GM21423 (cell line): ENCODE data around the gene SCARF2.
"Not testable (repeated sequence)": the region's sequence is repeated elsewhere in the genome, so short reads cannot be mapped to it uniquely, and the experiment has no call there.

Experiments
- ATAC-seq: cut with Tn5 transposase; IDR thresholded peaks from one replicate; pipeline ENCODE4 v1.9.1; 2021; ENCODE audit warnings: mild to moderate bottlenecking, moderate library complexity; ENCODE audit not compliant: unreplicated experiment

The SCARF2 gene

DNA sequence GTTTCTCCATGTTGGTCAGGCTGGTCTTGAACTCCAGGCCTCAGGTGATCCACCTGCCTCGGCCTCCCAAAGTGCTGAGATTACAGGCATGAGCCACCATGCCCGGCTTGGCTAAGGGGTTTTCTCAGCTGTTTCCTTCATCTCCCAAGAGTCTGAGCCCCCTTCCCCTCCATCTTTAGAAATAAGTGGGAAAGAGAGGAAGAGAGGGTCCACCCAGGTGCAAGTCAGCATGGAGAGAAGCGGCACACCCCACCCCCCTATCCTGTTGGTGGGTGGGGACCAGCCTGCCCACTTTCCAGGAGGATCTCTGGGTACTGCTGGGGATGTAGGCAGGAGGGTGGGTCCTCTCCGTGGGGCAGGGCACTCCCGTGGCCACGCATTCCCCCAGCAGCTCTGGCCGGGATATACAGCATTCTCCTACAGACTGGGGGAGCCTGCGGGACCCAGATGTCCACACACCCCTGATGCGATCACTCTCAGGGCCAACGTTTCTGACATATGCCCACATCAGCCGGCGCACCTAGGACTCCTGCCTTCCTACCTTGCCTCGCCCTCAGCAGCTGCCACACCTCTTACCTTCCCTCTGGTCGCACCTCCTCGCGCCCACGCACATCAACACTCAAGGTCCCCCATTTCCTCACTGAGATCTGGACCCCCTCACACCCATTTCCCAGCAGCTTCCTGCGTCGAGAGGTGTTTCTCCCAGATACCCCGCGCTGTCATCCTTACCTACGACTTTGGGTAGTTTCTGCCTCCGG is 8.9 kb downstream of the SCARF2 start:
- no peak for ATAC-seq

DNA sequence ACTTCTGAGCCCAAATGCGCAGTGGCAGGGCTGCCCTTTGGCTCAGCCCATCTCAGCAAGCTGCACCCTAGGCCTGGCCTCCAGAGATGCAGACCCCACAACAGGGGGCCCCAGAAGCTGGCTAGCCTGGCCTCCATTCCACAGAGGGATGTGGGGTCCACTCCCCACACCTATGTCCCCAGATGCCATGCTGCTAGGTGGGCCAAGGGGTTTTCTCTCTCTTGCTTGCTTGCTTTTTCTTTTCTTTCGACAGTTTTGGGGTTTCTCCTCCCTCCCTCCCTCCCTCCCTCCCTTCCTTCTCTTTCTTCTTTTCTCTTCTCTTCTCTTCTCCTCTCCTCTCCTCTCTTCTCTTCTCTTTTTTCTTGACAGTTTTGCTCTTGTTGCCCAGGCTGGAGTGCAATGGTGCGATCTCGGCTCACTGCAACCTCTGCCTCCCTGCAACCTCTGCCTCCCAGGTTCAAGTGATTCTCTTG is 9.6 kb downstream of the SCARF2 start:
- no peak for ATAC-seq

DNA sequence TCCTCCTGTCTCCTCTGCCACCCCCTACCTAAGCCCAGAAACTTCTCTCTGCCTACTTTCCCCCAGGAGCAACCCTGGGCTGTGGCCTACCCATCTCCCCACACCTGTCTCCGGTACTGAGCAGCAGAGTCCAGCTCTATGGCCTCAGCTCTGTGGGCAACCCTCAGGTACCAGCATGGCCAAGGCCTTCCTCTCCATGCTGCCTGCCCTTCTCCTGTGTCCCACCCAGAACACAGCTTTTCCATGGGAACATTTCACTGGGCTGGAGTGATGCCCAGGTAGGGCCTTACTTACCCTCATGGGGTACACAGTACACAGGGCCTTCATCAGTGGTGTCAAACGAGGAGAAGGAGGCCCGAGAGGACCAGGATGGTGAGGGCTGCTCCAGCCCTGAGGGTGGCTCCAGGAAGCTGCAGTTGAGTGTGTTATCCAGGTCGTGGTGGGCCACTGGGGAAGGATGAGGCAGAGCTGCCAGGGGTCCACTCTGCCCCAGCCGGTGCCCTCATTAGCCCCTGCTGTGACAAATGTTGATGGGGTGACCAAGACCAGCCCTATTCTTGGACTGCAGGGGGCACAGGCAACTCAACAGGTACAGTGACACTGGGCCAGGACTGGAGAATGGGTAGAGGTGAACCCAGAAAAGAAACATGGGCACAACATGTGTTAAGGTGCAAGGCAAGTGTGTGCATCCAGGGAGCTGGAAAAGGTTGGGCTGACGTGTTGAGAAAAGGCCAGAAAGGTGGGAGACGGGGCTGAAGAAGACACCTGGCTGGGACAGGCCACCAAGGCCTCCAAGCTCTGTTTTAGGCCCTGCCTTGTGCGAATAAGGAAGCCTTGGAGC is 10.3 kb downstream of the SCARF2 start:
- no peak for ATAC-seq

DNA sequence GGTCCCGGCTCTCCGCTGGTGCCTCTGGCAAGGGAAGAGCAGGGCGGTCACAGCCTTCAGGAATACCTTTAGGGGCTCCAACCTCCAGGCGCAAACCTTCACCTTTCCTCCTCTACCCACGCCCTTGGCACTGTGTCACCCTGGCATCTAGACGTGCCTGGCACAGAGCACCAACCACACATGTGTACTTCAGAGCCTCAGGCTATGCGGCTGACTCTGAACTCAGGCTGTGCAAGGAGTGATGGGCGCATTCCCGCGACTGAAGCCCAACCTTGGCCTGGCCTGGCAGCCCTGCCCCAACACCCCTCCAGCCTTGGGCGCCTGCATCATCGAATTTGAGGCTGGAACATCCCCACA is 11.4 kb downstream of the SCARF2 start:
- no peak for ATAC-seq

- no peak for ATAC-seq
These were observed 11.9 kb downstream of the SCARF2 start for GRCh38 chr22:20425566-20426258.

- ATAC-seq: no peak
These were observed 12.6 kb downstream of the SCARF2 start for GRCh38 chr22:20424932-20425565.

DNA sequence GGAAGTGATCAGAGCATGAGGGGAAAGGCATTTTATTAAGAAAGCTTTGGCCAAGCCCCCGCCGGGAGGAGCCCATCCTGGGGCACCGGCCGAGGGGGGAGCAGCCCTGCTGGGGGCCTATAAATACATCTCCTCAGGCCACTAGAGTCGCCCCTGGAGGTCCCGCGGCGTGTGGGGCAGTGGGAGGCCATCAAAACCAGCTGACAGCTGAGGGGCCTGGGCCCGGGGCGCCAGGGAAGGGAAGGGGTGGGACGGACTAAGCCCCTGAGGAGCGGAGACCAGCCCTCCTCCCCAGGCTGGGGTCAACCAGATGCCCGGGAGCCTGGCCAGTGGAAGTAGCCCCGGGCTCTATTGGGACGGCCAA is 13.1 kb downstream of the SCARF2 start:
- ATAC-seq: no peak

DNA sequence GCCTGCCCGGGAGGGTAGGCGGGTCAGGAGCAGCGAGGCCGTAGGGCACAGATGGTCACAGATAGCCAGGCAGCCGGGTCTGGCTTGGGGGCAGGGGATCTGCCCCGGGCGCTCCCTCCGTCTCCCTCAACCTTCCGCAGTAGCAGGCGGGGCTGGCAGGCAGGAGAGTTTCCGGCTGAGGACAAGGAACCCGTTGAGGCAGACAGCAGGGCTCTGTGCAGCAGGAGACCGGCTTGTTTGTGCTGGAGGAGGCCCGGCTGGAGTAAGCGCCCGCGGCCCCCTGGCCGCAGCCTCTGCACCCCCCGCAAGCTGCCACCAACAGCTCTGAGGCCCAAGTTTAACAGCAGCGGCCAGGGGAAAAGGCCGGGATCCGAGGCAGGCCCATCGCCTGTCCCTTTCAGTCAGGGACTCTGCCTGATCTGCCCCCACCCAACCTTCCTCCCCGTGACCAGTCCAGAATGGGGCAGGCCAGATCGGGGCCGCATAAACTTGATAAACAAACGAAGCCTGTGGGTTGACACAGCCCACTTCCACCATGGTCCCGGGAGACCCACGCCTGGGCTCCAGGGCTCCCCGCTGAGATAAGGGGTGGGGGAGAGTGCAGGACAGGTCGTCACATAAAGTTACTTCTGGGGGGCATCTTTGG is 13.6 kb downstream of the SCARF2 start:
- ATAC-seq: no peak

- ATAC-seq: no peak
These were observed 14.4 kb downstream of the SCARF2 start for GRCh38 chr22:20423008-20423905.

- no peak for ATAC-seq
These were observed 15.2 kb downstream of the SCARF2 start for GRCh38 chr22:20422271-20423007.

DNA sequence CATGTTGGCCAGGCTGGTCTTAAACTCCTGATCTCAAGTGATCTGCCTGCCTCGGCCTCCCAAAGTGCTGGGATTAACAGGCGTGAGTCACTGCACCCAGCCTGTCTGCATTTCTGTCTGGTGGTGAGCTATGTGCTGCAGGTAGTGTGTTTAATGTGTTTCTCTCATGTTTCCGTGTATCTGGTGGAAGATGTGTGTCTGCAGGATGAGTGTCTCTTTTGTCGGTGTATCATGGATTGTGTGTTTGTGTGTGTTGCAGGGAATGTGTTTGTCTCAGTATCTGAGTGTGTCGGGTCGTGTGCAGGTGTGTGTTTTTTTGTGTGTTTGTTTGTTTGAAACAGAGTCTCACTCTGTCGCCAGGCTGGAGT is 16.1 kb downstream of the SCARF2 start:
- ATAC-seq: no peak

DNA sequence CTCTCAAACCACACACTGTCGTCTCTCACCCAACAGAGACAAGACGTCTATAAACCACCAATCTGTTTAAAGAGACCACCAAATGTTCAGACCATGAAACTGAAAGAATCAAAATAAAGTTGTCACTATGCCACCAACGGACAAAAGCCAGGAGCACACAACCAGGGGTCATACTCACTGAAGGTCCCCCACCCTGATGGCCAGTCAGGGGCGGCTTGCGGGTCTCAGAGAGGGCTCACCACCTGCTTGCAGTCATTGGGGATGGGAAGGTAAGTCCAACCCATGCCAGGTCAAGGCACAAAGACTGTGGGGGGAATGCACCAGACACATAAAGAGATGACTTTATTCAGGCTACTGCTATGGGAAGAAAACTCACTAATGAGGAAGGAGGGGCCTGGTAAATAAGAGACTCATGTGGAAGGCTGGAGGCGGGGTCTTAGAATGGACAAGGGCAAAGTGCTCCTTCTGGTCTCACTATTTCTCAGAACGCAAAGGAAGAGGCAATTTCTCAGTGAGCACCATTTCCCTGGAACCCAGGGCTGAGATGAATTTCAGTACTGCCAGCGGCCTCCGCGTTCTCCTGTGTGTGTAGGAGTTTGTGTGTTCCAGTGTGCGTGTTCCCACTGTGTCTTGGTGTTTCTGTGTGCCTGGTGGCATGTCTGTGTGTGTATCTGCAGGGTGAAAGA is 17.3 kb downstream of the SCARF2 start:
- no peak for ATAC-seq

- no peak for ATAC-seq
These were observed 18.0 kb downstream of the SCARF2 start for GRCh38 chr22:20419664-20419951.

- no peak for ATAC-seq
These were observed 19.3 kb downstream of the SCARF2 start for GRCh38 chr22:20418211-20418788.

GRCh38 chr22:20415699-20416098 is 21.9 kb downstream of the SCARF2 start:
- not testable (repeated sequence) for ATAC-seq

- ATAC-seq: not testable (repeated sequence)
These were observed 22.4 kb downstream of the SCARF2 start for GRCh38 chr22:20415241-20415640.

DNA sequence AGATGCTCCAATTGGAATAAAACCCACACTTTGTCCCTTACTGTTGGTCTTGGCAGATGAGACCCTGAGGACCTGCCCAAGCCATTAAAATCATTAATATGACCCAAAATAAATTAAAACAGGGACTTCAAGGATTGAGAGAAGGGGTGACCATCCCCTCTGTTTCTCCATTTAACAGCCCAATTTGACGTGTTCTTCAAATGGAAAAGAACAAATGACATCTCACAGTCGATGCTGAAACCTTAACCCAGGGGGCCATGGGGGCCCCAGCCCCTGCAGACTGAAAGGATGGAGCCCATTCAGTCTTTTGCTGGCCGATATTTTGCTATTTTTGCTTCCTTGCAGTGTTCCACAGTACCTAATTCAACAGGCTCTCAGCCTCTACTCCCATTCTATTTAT is 23.2 kb downstream of the SCARF2 start:
- ATAC-seq: no peak

DNA sequence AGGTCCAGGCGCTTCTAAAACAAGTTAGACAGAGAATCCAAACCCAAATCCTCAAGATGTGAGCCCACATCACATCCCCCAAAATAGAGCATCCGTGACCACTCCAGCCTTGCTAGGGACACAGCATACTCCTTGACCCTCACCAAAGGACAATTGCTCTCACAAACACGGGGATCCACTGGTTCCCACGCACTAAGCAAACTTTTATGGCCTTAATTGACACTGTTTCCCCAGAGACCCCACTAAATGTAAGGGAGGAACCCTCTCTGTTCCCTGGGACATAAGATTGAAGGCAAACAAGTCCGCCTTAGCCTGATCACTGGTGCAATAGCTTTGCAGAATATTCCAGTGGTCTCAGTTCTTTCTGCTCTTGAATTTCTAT is 23.6 kb downstream of the SCARF2 start:
- ATAC-seq: no peak
